HCT116 (cell line): Measurements from ENCODE around the gene PIP4K2A. TPM values are rescaled to one million over a fixed set of nuclear protein-coding genes. Genes with fewer than 3 reads are reported as not detected.

ENCODE experiments used
- ATAC-seq: fragments of 200-7000 bp; cut with Tn5 transposase; 2 replicates; pipeline ENCODE4 v1.9.1; 2020; ENCODE audit warnings: mild to moderate bottlenecking, moderate library complexity
- BruUV-seq: library from RNA; stranded (reverse); fragments of 400-500 nt; replicated peaks from 2 replicates; lab custom pipeline; 2021; lab: Mats Ljungman, UMichigan
- CTCF ChIA-PET: fragments of 300-600 bp; sonication (Branson Sonifier 250); formaldehyde crosslinking; loops from one replicate; lab custom pipeline; 2021; ENCODE audit warnings: antibody characterized with exemption; lab: Charles Lee
- POLR2A ChIA-PET: fragments of 300-600, 350-600 bp; sonication (Branson Sonifier 250); formaldehyde crosslinking; loops from one replicate; lab custom pipeline; 2021; ENCODE audit warnings: antibody characterized with exemption; lab: Charles Lee
- RAD21 ChIA-PET, 2 experiments: fragments of 300-600 bp; sonication (Branson Sonifier 250); formaldehyde crosslinking; loops; one replicate each; lab custom pipeline; 2023; ENCODE audit warnings: low total read pairs in 2 of 2; ENCODE audit not compliant: uncharacterized antibody in 2 of 2, unreplicated experiment in 2 of 2, low non-redundant PET in 1 of 2; lab: Charles Lee
- DNase-seq: peaks from one replicate; pipeline ENCODE4 v3.0.0-alpha.2; 2010; ENCODE audit warnings: low read depth, low spot score
- H2AFZ ChIP-seq: fragments of 200-600 bp; shearing (Covaris generic), sonication (generic); 2 replicates; pipeline ENCODE4 v1.6.1; 2017; ENCODE audit warnings: low read depth, mixed run types, mixed read lengths, antibody characterized with exemption, low read length; ENCODE audit not compliant: poor library complexity, severe bottlenecking
- H3K27ac ChIP-seq: 2 replicates; pipeline ENCODE4 v1.5.1; 2012; ENCODE audit warnings: low read depth, low read length
- H3K27me3 ChIP-seq: fragments of 200-600 bp; sonication (generic); 2 replicates; pipeline ENCODE4 v1.6.1; 2016; ENCODE audit warnings: mixed run types, low read length, mixed read lengths; ENCODE audit not compliant: insufficient read depth
- H3K36me3 ChIP-seq, 2 experiments: fragments of 200-500 bp in 1 of 2; fragments of 200-600 bp in 1 of 2; sonication (Bioruptor generic) in 1 of 2; sonication (generic) in 1 of 2; 2 replicates each; pipeline versions ENCODE4 v1.5.1 to v1.6.1; 2014 to 2016; ENCODE audit warnings: low read length in 2 of 2, inconsistent platforms in 1 of 2, mixed read lengths in 1 of 2, mixed run types in 1 of 2; ENCODE audit not compliant: insufficient read depth in 2 of 2, control insufficient read depth in 1 of 2
- H3K4me1 ChIP-seq, 2 experiments: fragments of 200-600 bp in 1 of 2; sonication (generic) in 1 of 2; 2 replicates each; pipeline versions ENCODE4 v1.5.1 to v1.6.1; 2012 to 2017; ENCODE audit warnings: low read length in 2 of 2, inconsistent platforms in 1 of 2, mild to moderate bottlenecking in 1 of 2, mixed read lengths in 1 of 2, mixed run types in 1 of 2, moderate library complexity in 1 of 2; ENCODE audit not compliant: insufficient read depth in 2 of 2, control insufficient read depth in 1 of 2
- H3K4me2 ChIP-seq: fragments of 200-600 bp; sonication (generic); 2 replicates; pipeline ENCODE4 v1.6.1; 2017; ENCODE audit warnings: mixed run types, low read length, mixed read lengths
- H3K4me3 ChIP-seq, 2 experiments: fragments of 200-600 bp in 1 of 2; sonication (generic) in 1 of 2; replicated peaks in 1 of 2; 2 replicates each; pipeline ENCODE4 v1.5.1; 2011 to 2016; ENCODE audit warnings: low read length in 2 of 2, control low read depth in 1 of 2, low read depth in 1 of 2, mild to moderate bottlenecking in 1 of 2, mixed read lengths in 1 of 2, mixed run types in 1 of 2
- H3K79me2 ChIP-seq: fragments of 200-600 bp; sonication (generic); 2 replicates; pipeline ENCODE4 v1.6.1; 2017; ENCODE audit warnings: mild to moderate bottlenecking, mixed run types, low read length, moderate library complexity, mixed read lengths; ENCODE audit not compliant: insufficient read depth
- H3K9ac ChIP-seq: fragments of 200-600 bp; sonication (generic); 2 replicates; pipeline ENCODE4 v1.6.1; 2016; ENCODE audit warnings: low read length, mixed read lengths
- H3K9me2 ChIP-seq: fragments of 200-600 bp; sonication (generic), shearing (Covaris generic); 2 replicates; pipeline ENCODE4 v1.6.1; 2017; ENCODE audit warnings: mixed run types, mild to moderate bottlenecking, moderate library complexity; ENCODE audit not compliant: insufficient read depth
- H3K9me3 ChIP-seq, 2 experiments: fragments of 200-500 bp in 1 of 2; fragments of 200-600 bp in 1 of 2; sonication (Bioruptor generic) in 1 of 2; sonication (generic) in 1 of 2; 2 replicates each; pipeline ENCODE4 v1.6.1; 2014 to 2017; ENCODE audit warnings: low read length in 2 of 2, mixed read lengths in 2 of 2, inconsistent platforms in 1 of 2, low read depth in 1 of 2, mild to moderate bottlenecking in 1 of 2, mixed run types in 1 of 2, moderate library complexity in 1 of 2; ENCODE audit not compliant: control insufficient read depth in 1 of 2, insufficient read depth in 1 of 2
- H4K20me1 ChIP-seq: fragments of 200-600 bp; sonication (generic), shearing (Covaris generic); 2 replicates; pipeline ENCODE4 v1.6.1; 2017; ENCODE audit warnings: mixed run types, mild to moderate bottlenecking, moderate library complexity; ENCODE audit not compliant: insufficient read depth
- CBX3 ChIP-seq: IDR thresholded peaks from 2 replicates; pipeline ENCODE4 v1.6.1; 2012; ENCODE audit warnings: low read depth
- CEBPB ChIP-seq: IDR thresholded peaks from 2 replicates; pipeline ENCODE4 v1.6.1; 2012; ENCODE audit warnings: low read depth
- CTCF ChIP-seq, 3 experiments: fragments of 200-600 bp in 1 of 3; sonication (generic) in 1 of 3; IDR thresholded peaks in 2 of 3; conservative IDR thresholded peaks in 1 of 3; 2 replicates each; pipeline ENCODE4 v1.5.1; 2012 to 2017; ENCODE audit warnings: low read depth in 2 of 3, low read length in 2 of 3, antibody characterized with exemption in 1 of 3, borderline replicate concordance in 1 of 3, control low read depth in 1 of 3, mild to moderate bottlenecking in 1 of 3, mixed read lengths in 1 of 3, mixed run types in 1 of 3, moderate library complexity in 1 of 3; ENCODE audit not compliant: insufficient read depth in 1 of 3
- EGR1 ChIP-seq: IDR thresholded peaks from 2 replicates; pipeline ENCODE4 v1.6.1; 2012; ENCODE audit warnings: low read depth
- ELF1 ChIP-seq: IDR thresholded peaks from 2 replicates; pipeline ENCODE4 v1.6.1; 2012; ENCODE audit warnings: low read depth, borderline replicate concordance
- EZH2 ChIP-seq: fragments of 200-600 bp; sonication (generic); IDR thresholded peaks from 2 replicates; pipeline ENCODE4 v1.6.1; 2017; ENCODE audit warnings: antibody characterized with exemption, mixed run types
- EZH2phosphoT487 ChIP-seq: fragments of 200-600 bp; IDR thresholded peaks from 2 replicates; pipeline ENCODE4 v1.6.1; 2018; ENCODE audit warnings: antibody characterized with exemption, borderline replicate concordance
- FOSL1 ChIP-seq: IDR thresholded peaks from 2 replicates; pipeline ENCODE4 v1.6.1; 2012; ENCODE audit warnings: low read depth
- JUND ChIP-seq: IDR thresholded peaks from 2 replicates; pipeline ENCODE4 v1.6.1; 2012
- POLR2A ChIP-seq: IDR thresholded peaks from 2 replicates; pipeline ENCODE4 v1.7.0; 2011; ENCODE audit warnings: borderline replicate concordance; ENCODE audit not compliant: insufficient read depth, insufficient read length; ENCODE audit errors: extremely low read depth
- POLR2AphosphoS5 ChIP-seq: IDR thresholded peaks from 2 replicates; pipeline ENCODE4 v1.6.1; 2011; ENCODE audit warnings: mild to moderate bottlenecking, low read depth, low read length, moderate library complexity
- REST ChIP-seq: IDR thresholded peaks from 2 replicates; pipeline ENCODE4 v1.6.1; 2012; ENCODE audit warnings: low read depth
- SIN3A ChIP-seq: IDR thresholded peaks from 2 replicates; pipeline ENCODE4 v1.6.1; 2012; ENCODE audit warnings: low read depth
- SP1 ChIP-seq: IDR thresholded peaks from 2 replicates; pipeline ENCODE4 v1.6.1; 2012; ENCODE audit warnings: low read depth
- TCF7L2 ChIP-seq: IDR thresholded peaks from 2 replicates; pipeline ENCODE4 v1.7.0; 2011; ENCODE audit warnings: borderline replicate concordance, inconsistent platforms; ENCODE audit not compliant: insufficient read depth, insufficient read length; ENCODE audit errors: extremely low read depth
- YY1 ChIP-seq: IDR thresholded peaks from 2 replicates; pipeline ENCODE4 v1.6.1; 2011; ENCODE audit warnings: low read length, low read depth, moderate library complexity, mild to moderate bottlenecking; ENCODE audit not compliant: insufficient replicate concordance; ENCODE audit errors: extremely low read depth
- ZBTB33 ChIP-seq: IDR thresholded peaks from 2 replicates; pipeline ENCODE4 v1.6.1; 2011; ENCODE audit warnings: mild to moderate bottlenecking, low read length, moderate library complexity; ENCODE audit not compliant: insufficient replicate concordance; ENCODE audit errors: extremely low read depth
- ZFX ChIP-seq: fragments of 450-650 bp; IDR thresholded peaks from 2 replicates; pipeline ENCODE4 v1.6.1; 2017
- ZNF274 ChIP-seq: fragments of 200-500 bp; sonication (Bioruptor generic); IDR thresholded peaks from 2 replicates; pipeline ENCODE4 v1.6.1; 2014; ENCODE audit warnings: mild to moderate bottlenecking, low read depth, low read length, inconsistent platforms
- intact Hi-C: fragments of 100-400 bp; cut with micrococcal nuclease; formaldehyde crosslinking; loops from 2 replicates; pipeline ENCODE4 v1.10.0; 2022
- total RNA-seq: library from RNA; stranded (reverse); gene quantifications from one replicate; pipeline ENCODE4 v1.2.1, GENCODE V29; 2021; ENCODE audit not compliant: unreplicated experiment
- TF ChIP-seq, protein P1 (sequence below): IDR thresholded peaks from 2 replicates; pipeline ENCODE4 v1.6.1; 2012

Gene PIP4K2A
- total RNA-seq, 1 experiment from 2014 or later: 41.9 TPM

DNA sequence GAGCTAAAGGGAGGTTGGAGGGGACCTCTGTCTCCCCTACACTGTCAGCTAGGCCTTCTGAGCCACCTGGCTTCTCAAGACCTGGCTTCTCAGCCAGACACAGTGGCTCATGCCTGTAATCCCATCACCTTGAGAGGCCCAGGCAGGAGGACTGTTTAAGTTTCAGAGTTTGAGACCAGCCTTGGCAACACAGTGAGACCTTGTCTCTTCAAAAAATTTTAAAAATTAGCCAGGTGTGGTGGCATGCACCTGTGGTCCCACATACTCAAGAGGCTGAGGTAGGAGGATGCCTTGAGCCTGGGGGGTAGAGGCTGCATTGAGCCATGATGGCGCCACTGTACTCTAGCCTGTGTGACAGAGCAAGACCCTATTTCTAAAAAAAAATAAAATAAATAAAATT lies 33.1 kb downstream of the PIP4K2A start:
- Histone ChIP-seq H3K4me2 (peak overlapping the region; percentile 69; the same call in 1 of the 2 replicates), H3K27me3 (no peaks in the 10 kb centered on the region), H3K9me2 (no peaks in the 10 kb centered on the region), H3K79me2 (peaks cover 99% of the 10 kb centered on the region), H3K4me1 (peaks cover 50 to 65% of the 10 kb centered on the region in 2 experiments), H3K36me3 (no peaks in the 10 kb centered on the region), H3K4me3 (no peak overlapping the region), H4K20me1 (peaks cover 34% of the 10 kb centered on the region; the same call in 1 of the 2 replicates), H3K27ac (no peak overlapping the region), H2AFZ (no peak overlapping the region), H3K9me3 (no peaks in the 10 kb centered on the region), H3K9ac (no peak overlapping the region)
- no TSS peak for BruUV-seq
- DNase-seq (no peak), ATAC-seq (no peak)
- intact Hi-C loops: no loop called here
- TF ChIP-seq ZFX: no peak
- no peak for TF ChIP-seq CBX3
- no peak for TF ChIP-seq CTCF (IDR thresholded peaks at IDR 0.05 in 2 of 3, conservative IDR thresholded peaks at IDR 0.05 in 1 of 3; ENCODE audit: borderline replicate concordance in 1 of 3, insufficient read depth in 1 of 3, low read depth in 2 of 3, low read length in 2 of 3)
- no peak for TF ChIP-seq ZBTB33
- TF ChIP-seq JUND: no peak
- no peak for TF ChIP-seq EZH2phosphoT487
- TF ChIP-seq YY1: no peak
- TF ChIP-seq REST: no peak
- TF ChIP-seq EGR1: no peak
- no peak for TF ChIP-seq POLR2A
- TF ChIP-seq SP1: no peak
- TF ChIP-seq SIN3A: no peak
- TF ChIP-seq, protein P1, sequence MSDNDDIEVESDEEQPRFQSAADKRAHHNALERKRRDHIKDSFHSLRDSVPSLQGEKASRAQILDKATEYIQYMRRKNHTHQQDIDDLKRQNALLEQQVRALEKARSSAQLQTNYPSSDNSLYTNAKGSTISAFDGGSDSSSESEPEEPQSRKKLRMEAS: no peak
- TF ChIP-seq POLR2AphosphoS5: no peak
- TF ChIP-seq EZH2: no peak
- no peak for TF ChIP-seq FOSL1
- TF ChIP-seq ZNF274: no peak
- no peak for TF ChIP-seq ELF1
- TF ChIP-seq TCF7L2: no peak
- TF ChIP-seq CEBPB: no peak
- ChIA-PET RAD21 (interaction anchor here in 1 of 2 experiments (0.7 kb wide), 1 partner anchor 254 kb away, joined by 3 read pairs; no protein-coding TSS in a partner anchor), POLR2A (no interaction called here), CTCF (no interaction called here)
